WERI-Rb-1 (cell line): ENCODE data around the gene ISYNA1.

Experiments
- DNase-seq: peaks from one replicate; pipeline ENCODE4 v3.0.0-alpha.2; 2020
- H3K27ac ChIP-seq: fragments of 250-450 bp; sonication (Bioruptor Pico); 2 replicates; pipeline ENCODE4 v1.5.1; 2020; ENCODE audit warnings: mild to moderate bottlenecking, moderate library complexity
- H3K27me3 ChIP-seq: fragments of 250-450 bp; sonication (Bioruptor Pico); 2 replicates; pipeline ENCODE4 v1.5.1; 2021; ENCODE audit warnings: mild to moderate bottlenecking, low read depth, moderate library complexity; ENCODE audit not compliant: insufficient read depth, severe bottlenecking
- H3K36me3 ChIP-seq: fragments of 250-450 bp; sonication (Bioruptor Pico); 2 replicates; pipeline ENCODE4 v1.5.1; 2020; ENCODE audit warnings: mild to moderate bottlenecking, moderate library complexity
- H3K4me3 ChIP-seq: 2 replicates; pipeline ENCODE4 v1.5.1; 2011; ENCODE audit warnings: low read depth, mild to moderate bottlenecking, control low read depth, low read length
- H3K9me3 ChIP-seq: fragments of 250-450 bp; sonication (Bioruptor Pico); 2 replicates; pipeline ENCODE4 v1.5.1; 2021; ENCODE audit warnings: mild to moderate bottlenecking, moderate library complexity; ENCODE audit not compliant: severe bottlenecking
- TF ChIP-seq, protein P1 (sequence below): IDR thresholded peaks from 2 replicates; pipeline ENCODE4 v1.5.1; 2011; ENCODE audit warnings: low read depth, mild to moderate bottlenecking, control low read depth, inconsistent platforms, low read length

Gene ISYNA1

DNA sequence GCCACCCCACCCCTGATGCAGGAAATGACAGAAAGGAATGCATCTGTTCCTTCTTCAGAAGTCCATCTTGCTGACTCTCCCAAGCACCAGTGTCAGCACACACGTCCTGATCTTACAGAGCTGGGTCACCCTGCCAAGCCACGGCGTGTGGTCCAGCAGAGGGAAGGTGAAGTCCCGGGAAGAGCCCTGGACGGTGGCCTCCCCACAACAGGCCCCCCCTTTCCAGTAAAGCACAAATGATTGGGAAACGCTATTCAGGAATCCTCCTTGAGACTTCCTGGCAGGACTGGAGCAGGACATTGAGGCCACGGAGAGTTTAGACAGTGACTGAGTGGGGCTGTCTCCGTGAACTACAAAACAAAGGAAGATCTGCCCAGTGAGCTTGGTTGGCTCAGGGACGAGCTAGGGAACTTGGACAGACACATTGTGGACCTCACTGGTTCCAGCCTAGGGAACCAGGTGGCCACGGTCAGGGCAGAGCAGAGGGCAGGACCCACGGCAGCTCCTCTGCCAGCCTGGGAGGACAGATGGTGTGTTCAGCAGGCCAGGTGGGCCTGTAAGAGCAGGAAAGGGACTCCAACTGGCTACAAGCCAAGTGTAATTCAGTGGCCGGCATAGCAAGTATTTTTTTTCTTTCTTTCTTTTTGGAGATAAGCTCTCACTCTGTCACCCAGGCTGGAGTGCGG lies 42.2 kb upstream of the ISYNA1 start:
- H3K4me3 ChIP-seq: no peak overlapping the region
- TF ChIP-seq, protein P1, sequence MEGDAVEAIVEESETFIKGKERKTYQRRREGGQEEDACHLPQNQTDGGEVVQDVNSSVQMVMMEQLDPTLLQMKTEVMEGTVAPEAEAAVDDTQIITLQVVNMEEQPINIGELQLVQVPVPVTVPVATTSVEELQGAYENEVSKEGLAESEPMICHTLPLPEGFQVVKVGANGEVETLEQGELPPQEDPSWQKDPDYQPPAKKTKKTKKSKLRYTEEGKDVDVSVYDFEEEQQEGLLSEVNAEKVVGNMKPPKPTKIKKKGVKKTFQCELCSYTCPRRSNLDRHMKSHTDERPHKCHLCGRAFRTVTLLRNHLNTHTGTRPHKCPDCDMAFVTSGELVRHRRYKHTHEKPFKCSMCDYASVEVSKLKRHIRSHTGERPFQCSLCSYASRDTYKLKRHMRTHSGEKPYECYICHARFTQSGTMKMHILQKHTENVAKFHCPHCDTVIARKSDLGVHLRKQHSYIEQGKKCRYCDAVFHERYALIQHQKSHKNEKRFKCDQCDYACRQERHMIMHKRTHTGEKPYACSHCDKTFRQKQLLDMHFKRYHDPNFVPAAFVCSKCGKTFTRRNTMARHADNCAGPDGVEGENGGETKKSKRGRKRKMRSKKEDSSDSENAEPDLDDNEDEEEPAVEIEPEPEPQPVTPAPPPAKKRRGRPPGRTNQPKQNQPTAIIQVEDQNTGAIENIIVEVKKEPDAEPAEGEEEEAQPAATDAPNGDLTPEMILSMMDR: no peak
- peak; percentile 33 for DNase-seq
- no peaks in the 10 kb centered on the region for H3K27me3 ChIP-seq
- peak overlapping the region; percentile 46 for H3K27ac ChIP-seq
- H3K36me3 ChIP-seq: no peaks in the 10 kb centered on the region
- no peaks in the 10 kb centered on the region for H3K9me3 ChIP-seq

DNA sequence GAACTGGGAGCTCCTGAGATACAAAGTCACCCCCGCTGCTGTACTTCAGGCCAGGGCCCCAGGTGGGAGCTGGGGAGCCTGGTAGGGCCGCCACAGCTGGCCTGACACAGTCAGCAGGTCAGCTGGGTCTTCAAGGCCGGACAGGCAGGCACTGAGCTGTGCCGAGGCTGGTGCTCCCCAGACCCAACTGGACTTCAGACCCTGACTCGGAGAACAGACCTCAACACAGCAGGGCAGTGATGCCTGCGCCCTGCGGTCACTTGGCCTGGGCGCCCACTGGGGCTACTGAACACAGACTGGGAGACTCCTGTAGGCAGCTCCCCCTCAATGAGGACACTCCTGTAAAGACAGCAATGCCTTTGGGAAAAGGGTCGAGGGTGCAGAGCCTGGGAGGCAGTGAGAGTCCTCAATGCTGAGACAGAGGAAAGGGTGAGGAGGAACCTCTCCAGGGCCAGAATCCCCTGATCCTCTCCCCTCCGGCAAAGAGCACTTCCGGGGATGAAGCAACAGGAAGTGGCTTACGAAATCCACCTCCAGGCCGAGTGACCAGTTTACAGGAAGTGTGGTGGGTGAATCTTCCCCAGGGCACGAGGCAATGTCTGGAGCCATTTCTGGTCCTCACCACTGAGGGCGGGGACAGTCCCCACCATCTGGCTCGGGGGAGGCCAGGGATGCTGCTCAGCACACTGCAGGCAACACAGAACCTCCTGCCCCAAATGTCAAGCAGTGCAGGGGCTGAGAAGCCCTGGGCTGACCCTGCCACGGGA lies 40.8 kb upstream of the ISYNA1 start:
- Histone ChIP-seq H3K27ac (peak overlapping the region; percentile 44), H3K27me3 (no peaks in the 10 kb centered on the region), H3K4me3 (no peak overlapping the region), H3K36me3 (no peaks in the 10 kb centered on the region), H3K9me3 (no peaks in the 10 kb centered on the region)
- DNase-seq: peak; percentile 40
- TF ChIP-seq, protein P1: no peak

- DNase-seq: peak; percentile 28
- Histone ChIP-seq H3K27ac (no peak overlapping the region), H3K36me3 (no peaks in the 10 kb centered on the region), H3K4me3 (no peak overlapping the region), H3K9me3 (no peaks in the 10 kb centered on the region), H3K27me3 (no peaks in the 10 kb centered on the region)
- TF ChIP-seq, protein P1: no peak
Observed at GRCh38 chr19:18477974-18478373, 40.0 kb upstream of the ISYNA1 start.

DNA sequence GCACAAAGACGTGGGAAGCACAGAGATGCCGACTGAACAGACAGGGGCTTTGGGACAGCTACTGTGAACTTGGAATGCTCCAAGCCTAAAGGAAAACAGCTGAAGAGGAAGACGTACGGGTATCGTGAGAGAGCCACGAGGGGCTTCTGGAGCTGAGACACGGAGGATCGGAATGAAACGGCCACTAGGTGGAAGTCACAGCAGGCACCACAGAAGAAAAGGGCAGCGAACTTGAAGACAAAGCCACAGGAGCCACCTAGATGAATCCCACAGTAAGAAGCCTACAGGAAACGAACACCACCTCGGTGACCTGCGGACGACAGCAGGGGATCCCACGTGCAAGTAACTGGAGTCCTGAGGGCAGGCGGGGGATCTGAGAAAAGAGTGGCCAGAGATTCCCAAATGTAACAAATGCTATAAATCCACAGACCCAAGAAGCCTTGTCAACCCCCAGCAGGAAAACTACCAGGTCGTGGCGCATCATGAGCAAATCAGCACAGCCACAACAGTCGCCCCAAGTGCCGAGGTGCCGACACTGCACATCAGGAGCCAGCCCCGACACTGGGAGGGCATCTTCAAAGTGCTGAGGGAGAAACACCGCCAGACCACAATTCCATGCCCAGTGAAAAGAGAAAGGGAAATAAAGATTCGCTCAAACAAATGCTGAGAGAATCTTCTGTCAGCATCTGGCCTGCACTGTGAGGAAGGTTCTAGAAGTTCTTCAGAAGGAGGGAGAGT lies 39.3 kb upstream of the ISYNA1 start:
- H3K9me3 ChIP-seq: no peaks in the 10 kb centered on the region
- TF ChIP-seq, protein P1: peak; percentile 26; the same call in 1 of the 2 replicates
- no peaks in the 10 kb centered on the region for H3K36me3 ChIP-seq
- H3K27me3 ChIP-seq: no peaks in the 10 kb centered on the region
- no peak for DNase-seq
- H3K27ac ChIP-seq: no peak overlapping the region
- H3K4me3 ChIP-seq: no peak overlapping the region

GRCh38 chr19:18476507-18477041 lies 38.6 kb upstream of the ISYNA1 start:
- Histone ChIP-seq H3K27me3 (no peaks in the 10 kb centered on the region), H3K36me3 (no peaks in the 10 kb centered on the region), H3K27ac (no peak overlapping the region), H3K4me3 (no peak overlapping the region), H3K9me3 (no peaks in the 10 kb centered on the region)
- TF ChIP-seq, protein P1: no peak
- no peak for DNase-seq
